AG20443 (cell line): ENCODE results near the gene RNF212B.
A peak's percentile ranks its signal among the peaks of the same experiment; 100 is the strongest.

ENCODE experiments used
- DNase-seq: peaks from one replicate; pipeline ENCODE4 v3.0.0; 2012; ENCODE audit warnings: low spot score, mixed read lengths

RNF212B gene

DNA sequence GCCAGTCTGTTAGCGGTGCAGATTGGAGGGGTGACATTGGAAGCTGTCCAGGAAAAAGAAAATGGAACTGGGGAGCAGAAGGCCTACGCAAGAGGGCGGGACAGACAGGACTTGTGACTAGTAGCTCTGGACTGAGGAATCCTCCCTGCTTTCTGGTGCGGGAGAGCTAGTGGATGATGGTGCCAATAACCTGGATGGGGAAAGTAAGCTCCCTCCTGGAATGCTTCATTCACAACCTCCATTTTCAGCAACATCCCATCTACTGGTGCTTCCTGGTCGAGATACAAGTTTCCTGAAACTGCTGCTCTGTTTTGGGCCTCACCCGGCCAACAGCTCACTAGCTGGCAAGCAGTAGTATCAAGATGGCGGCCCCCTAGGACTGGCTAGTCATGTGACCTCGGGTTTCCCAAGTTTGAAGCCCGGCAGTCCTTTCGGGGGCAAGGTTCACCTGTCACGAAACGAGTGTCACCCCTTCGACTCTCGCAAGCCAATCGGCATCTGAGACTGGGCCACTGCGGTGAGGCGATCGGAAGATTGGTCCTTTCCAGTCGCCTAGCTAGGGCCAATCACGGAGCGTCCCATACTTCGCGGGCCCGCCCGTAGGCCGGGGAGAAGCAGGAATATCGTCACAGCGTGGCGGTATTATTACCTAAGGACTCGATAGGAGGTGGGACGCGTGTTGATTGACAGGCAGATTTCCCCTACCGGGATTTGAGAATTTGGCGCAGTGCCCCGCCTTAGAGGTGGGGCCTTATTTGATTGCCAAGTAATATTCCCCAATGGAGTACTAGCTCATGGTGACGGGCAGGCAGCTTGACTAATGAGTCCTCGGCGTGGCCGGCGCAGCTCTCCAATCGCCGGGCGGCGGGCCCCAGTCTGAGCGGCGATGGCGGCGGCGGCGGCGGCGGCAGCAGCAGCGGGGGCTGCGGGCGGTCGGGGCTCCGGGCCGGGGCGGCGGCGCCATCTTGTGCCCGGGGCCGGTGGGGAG lies 83.1 kb downstream of the RNF212B start, which contains the start of gene PABPN1:
Gene PABPN1 (plus strand): TSS at position 874 of the 988 bp plus-strand sequence. CDS start 13 bp downstream, at position 887.
- DNase-seq: peak; percentile 97

DNA sequence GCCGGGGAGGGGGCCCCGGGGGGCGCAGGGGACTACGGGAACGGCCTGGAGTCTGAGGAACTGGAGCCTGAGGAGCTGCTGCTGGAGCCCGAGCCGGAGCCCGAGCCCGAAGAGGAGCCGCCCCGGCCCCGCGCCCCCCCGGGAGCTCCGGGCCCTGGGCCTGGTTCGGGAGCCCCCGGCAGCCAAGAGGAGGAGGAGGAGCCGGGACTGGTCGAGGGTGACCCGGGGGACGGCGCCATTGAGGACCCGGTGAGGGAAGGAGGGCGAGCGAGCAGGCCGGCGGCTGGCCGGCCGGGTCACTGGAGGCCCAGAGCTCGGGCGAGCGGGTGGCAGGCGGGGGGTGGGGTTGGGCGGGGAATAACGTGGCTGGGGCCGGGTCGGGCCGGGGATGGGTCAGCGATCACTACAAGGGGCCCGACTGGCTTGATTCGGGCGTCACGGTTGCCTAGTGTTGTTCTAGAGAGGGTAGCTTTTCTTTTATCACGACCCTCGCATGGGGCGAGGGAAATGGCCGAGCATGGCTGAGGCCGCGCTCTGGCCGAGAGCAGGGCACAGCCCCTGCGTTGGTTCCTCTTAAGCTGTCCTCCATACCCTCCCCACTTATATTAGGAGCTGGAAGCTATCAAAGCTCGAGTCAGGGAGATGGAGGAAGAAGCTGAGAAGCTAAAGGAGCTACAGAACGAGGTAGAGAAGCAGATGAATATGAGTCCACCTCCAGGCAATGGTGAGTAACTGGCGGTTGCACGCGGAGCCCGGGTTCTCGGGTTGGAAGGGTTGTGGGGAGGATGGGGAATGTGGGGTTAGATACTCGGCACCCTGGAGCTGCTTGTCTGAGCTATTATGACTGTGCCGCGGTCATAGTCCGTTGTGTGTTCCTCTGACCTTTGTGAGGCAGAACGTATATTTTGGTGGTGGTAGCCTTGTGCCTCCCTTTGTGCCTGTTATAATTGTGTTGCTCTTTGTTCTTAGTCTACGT lies 84.1 kb downstream of the RNF212B start:
- peak; percentile 72 for DNase-seq
